ENCODE results near the gene LRGUK. TPM values are rescaled to one million over a fixed set of nuclear protein-coding genes. Genes with fewer than 3 reads are reported as not detected.

LRGUK gene
- total RNA-seq, 1 experiment from 2014 or later: 0.19 TPM

DNA sequence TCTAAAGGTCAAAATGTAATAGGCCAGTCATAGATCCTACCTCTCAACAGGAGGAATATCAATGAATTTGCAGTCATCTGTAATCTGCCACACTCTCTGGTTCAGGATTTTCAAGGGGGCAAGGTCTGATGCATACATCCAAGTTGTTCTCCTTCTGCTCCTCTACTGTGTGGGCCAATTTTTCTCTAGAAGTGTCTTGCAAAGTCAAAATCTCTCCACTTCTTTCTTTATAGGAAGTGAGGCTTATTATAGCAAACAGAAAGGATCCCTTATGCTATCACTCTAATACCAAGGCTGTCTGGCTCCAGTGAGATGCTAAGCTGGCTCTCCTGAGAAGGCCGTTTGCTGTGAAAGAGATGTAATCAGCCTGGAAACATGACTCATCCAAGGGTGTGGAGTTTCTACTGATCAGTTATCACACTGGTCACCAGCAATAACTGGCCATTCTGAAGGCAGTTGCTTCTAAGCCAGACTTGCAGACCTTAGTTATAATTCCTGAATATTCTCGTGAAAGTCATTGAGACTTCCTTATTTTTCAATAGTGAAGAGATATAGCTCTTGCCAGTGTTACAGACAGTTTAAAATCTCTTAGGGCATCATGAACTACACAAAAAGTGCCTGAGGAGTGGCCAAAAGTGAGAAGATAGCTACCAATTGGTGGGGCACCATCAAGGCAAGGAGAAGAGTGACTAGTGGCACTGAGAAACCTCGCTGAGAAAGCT, 43.2 kb upstream of the LRGUK start:
- POLR2A ChIA-PET: interaction anchor here (1.0 kb wide), 1 partner anchor 233 kb away, joined by 4 read pairs; the partner anchor contains the start of gene SLC35B4
- Mint-ChIP-seq H3K9me3 (ENCODE audit: unreplicated experiment) (peaks cover 2% of the 10 kb centered on the region), H3K27ac (ENCODE audit: low read depth, unreplicated experiment) (no peak overlapping the region), H3K4me1 (ENCODE audit: insufficient read depth, unreplicated experiment) (no peaks in the 10 kb centered on the region), H3K4me3 (ENCODE audit: unreplicated experiment) (no peak overlapping the region), H3K36me3 (ENCODE audit: insufficient read depth, unreplicated experiment) (no peaks in the 10 kb centered on the region), H3K27me3 (ENCODE audit: insufficient read depth, unreplicated experiment) (no peaks in the 10 kb centered on the region)
- DNase-seq (ENCODE audit: unreplicated experiment): peak; percentile 17
- CTCF ChIA-PET: interaction anchor here (1.0 to 1.6 kb wide), 2 partner anchors 57 to 275 kb away, joined by 3 to 6 read pairs; no protein-coding TSS in a partner anchor
- intact Hi-C loops (cut with micrococcal nuclease): no loop called here
- BruUV-seq (replicated peaks): no TSS peak
- TF ChIP-seq, protein P1, sequence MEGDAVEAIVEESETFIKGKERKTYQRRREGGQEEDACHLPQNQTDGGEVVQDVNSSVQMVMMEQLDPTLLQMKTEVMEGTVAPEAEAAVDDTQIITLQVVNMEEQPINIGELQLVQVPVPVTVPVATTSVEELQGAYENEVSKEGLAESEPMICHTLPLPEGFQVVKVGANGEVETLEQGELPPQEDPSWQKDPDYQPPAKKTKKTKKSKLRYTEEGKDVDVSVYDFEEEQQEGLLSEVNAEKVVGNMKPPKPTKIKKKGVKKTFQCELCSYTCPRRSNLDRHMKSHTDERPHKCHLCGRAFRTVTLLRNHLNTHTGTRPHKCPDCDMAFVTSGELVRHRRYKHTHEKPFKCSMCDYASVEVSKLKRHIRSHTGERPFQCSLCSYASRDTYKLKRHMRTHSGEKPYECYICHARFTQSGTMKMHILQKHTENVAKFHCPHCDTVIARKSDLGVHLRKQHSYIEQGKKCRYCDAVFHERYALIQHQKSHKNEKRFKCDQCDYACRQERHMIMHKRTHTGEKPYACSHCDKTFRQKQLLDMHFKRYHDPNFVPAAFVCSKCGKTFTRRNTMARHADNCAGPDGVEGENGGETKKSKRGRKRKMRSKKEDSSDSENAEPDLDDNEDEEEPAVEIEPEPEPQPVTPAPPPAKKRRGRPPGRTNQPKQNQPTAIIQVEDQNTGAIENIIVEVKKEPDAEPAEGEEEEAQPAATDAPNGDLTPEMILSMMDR (IDR thresholded peaks at IDR 0.05; ENCODE audit: unreplicated experiment): no peak

DNA sequence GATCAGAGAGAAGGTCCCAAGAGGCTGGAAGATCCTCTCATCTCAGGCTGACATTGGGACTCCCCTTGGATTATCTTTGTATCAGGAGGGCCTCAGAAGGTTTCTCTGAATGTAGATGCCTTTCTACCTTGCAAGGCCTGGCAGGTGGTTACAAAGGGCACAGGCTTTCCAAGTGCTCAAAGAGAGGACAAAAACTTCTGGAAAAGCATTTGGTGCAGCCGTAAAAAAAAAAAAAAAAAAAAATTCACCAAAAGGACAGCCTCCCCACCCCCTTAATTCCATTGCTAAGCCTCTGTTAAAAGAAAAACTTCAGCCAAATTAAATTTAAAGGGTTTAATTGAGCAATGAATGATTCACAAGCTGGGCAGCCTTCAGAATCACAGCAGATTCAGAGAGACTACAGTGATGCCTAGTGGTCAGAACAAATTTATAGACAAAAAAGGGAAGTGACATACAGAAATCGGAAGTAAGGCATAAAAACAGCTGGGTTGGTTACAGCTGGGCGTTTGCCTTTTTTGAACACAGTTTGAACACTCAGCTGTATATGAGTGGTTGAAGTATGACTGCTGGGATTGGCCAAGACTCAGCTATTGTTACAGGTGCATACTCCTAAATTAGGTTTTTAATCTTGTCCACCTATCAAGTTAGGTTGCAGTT, 42.5 kb upstream of the LRGUK start:
- BruUV-seq (replicated peaks): no TSS peak
- no peak overlapping the region for H3K4me3 Mint-ChIP-seq (ENCODE audit: unreplicated experiment)
- DNase-seq (ENCODE audit: unreplicated experiment): no peak
- TF ChIP-seq, protein P1 (IDR thresholded peaks at IDR 0.05; ENCODE audit: unreplicated experiment): no peak
- no peak overlapping the region for H3K27ac Mint-ChIP-seq (ENCODE audit: low read depth, unreplicated experiment)
- no peaks in the 10 kb centered on the region for H3K36me3 Mint-ChIP-seq (ENCODE audit: insufficient read depth, unreplicated experiment)
- intact Hi-C loops (cut with micrococcal nuclease): no loop called here
- no peaks in the 10 kb centered on the region for H3K4me1 Mint-ChIP-seq (ENCODE audit: insufficient read depth, unreplicated experiment)
- no peaks in the 10 kb centered on the region for H3K27me3 Mint-ChIP-seq (ENCODE audit: insufficient read depth, unreplicated experiment)
- peaks cover 8% of the 10 kb centered on the region for H3K9me3 Mint-ChIP-seq (ENCODE audit: unreplicated experiment)
- ChIA-PET POLR2A (interaction anchor here (1.0 kb wide), 1 partner anchor 232 kb away, joined by 4 read pairs; the partner anchor contains the start of gene SLC35B4), CTCF (interaction anchor here (0.9 to 1.6 kb wide), 4 partner anchors 56 to 274 kb away, joined by 3 to 6 read pairs (median 3); no protein-coding TSS in a partner anchor)

DNA sequence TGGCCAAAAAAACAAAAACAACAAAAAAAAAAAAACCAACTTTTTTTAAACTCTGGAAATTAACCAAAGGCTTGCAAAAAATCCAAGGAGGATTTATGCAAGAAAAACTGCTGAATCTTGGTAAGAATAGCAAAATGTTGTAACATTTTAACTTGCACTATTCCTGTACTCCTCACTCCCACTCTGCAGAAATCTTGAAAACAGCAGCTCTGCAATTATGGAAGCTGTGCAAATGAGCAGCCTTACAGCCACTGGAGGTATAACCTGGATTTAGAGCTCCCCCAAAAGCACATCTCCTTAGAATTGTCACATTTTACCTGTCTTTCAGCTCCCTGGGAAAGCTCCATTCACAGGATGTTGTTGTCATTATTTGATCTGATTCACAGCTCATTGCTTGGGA, 41.8 kb upstream of the LRGUK start:
- H3K9me3 Mint-ChIP-seq (ENCODE audit: unreplicated experiment): peaks cover 12% of the 10 kb centered on the region
- no peaks in the 10 kb centered on the region for H3K27me3 Mint-ChIP-seq (ENCODE audit: insufficient read depth, unreplicated experiment)
- no peak for DNase-seq (ENCODE audit: unreplicated experiment)
- no peak overlapping the region for H3K4me3 Mint-ChIP-seq (ENCODE audit: unreplicated experiment)
- no peaks in the 10 kb centered on the region for H3K36me3 Mint-ChIP-seq (ENCODE audit: insufficient read depth, unreplicated experiment)
- no peak overlapping the region for H3K27ac Mint-ChIP-seq (ENCODE audit: low read depth, unreplicated experiment)
- ChIA-PET POLR2A (interaction anchor here (1.0 kb wide), 1 partner anchor 231 kb away, joined by 4 read pairs; the partner anchor contains the start of gene SLC35B4), CTCF (interaction anchor here (0.6 to 1.6 kb wide), 4 partner anchors 56 to 350 kb away, joined by 3 to 6 read pairs (median 4); no protein-coding TSS in a partner anchor)
- TF ChIP-seq, protein P1 (IDR thresholded peaks at IDR 0.05; ENCODE audit: unreplicated experiment): no peak
- BruUV-seq (replicated peaks): no TSS peak
- no peaks in the 10 kb centered on the region for H3K4me1 Mint-ChIP-seq (ENCODE audit: insufficient read depth, unreplicated experiment)
- intact Hi-C loops (cut with micrococcal nuclease): no loop called here

GRCh38 chr7:134086998-134087735, 40.0 kb upstream of the LRGUK start:
- Mint-ChIP-seq H3K27ac (ENCODE audit: low read depth, unreplicated experiment) (no peak overlapping the region), H3K36me3 (ENCODE audit: insufficient read depth, unreplicated experiment) (no peaks in the 10 kb centered on the region), H3K4me1 (ENCODE audit: insufficient read depth, unreplicated experiment) (no peaks in the 10 kb centered on the region), H3K27me3 (ENCODE audit: insufficient read depth, unreplicated experiment) (no peaks in the 10 kb centered on the region), H3K9me3 (ENCODE audit: unreplicated experiment) (peaks cover 19% of the 10 kb centered on the region), H3K4me3 (ENCODE audit: unreplicated experiment) (no peak overlapping the region)
- DNase-seq (ENCODE audit: unreplicated experiment): no peak
- TF ChIP-seq, protein P1 (IDR thresholded peaks at IDR 0.05; ENCODE audit: unreplicated experiment): no peak
- intact Hi-C loops (cut with micrococcal nuclease): no loop called here
- ChIA-PET CTCF (no interaction called here), POLR2A (no interaction called here)
- no TSS peak for BruUV-seq (replicated peaks)
